Endothelial cell of umbilical vein (primary cell): ENCODE measurements around the gene KAT6B. TPM values are rescaled to one million over a fixed set of nuclear protein-coding genes. Genes with fewer than 3 reads are reported as not detected.

Source experiments
- BruUV-seq: library from RNA; stranded (reverse); fragments of 400-500 nt; replicated peaks from 2 replicates; lab custom pipeline; 2021; lab: Mats Ljungman, UMichigan
- CTCF ChIA-PET: fragments of 300-600, 350-600 bp; sonication (Branson Sonifier 250); formaldehyde crosslinking; loops from one replicate; lab custom pipeline; 2021; ENCODE audit warnings: antibody characterized with exemption, inconsistent platforms; lab: Charles Lee
- POLR2A ChIA-PET: fragments of 300-600, 350-600 bp; sonication (Branson Sonifier 250); formaldehyde crosslinking; loops from one replicate; lab custom pipeline; 2021; ENCODE audit warnings: antibody characterized with exemption, inconsistent platforms; lab: Charles Lee
- DNase-seq: peaks from one replicate; pipeline ENCODE4 v3.0.0-alpha.2; 2011; ENCODE audit warnings: low read depth, low spot score
- FAIRE-seq: peaks from 2 replicates; lab custom pipeline; 2011; peaks lifted over from hg19 to GRCh38; lab: Jason Lieb, UNC
- H2AFZ ChIP-seq: 2 replicates; pipeline ENCODE4 v1.6.0; 2012; ENCODE audit warnings: low read depth, low read length, control low read depth, inconsistent platforms
- H3K27ac ChIP-seq: 2 replicates; pipeline ENCODE4 v1.5.1; 2011; ENCODE audit warnings: low read depth, mild to moderate bottlenecking, control low read depth, low read length, moderate library complexity; ENCODE audit not compliant: insufficient read depth
- H3K27me3 ChIP-seq, 2 experiments: 2 replicates each; pipeline versions ENCODE4 v1.6.0 to v1.6.1; 2011; ENCODE audit warnings: low read length in 2 of 2, mixed read lengths in 1 of 2; ENCODE audit not compliant: control insufficient read depth in 2 of 2, insufficient read depth in 2 of 2
- H3K36me3 ChIP-seq, 2 experiments: 2 replicates in 1 of 2; 3 replicates in 1 of 2; pipeline ENCODE4 v1.5.1; 2011; ENCODE audit warnings: low read length in 2 of 2, mild to moderate bottlenecking in 1 of 2, moderate library complexity in 1 of 2; ENCODE audit not compliant: control insufficient read depth in 2 of 2, insufficient read depth in 2 of 2; ENCODE audit errors: extremely low read depth in 1 of 2
- H3K4me1 ChIP-seq: 3 replicates; pipeline ENCODE4 v1.5.1; 2011; ENCODE audit warnings: mild to moderate bottlenecking, low read length; ENCODE audit not compliant: control insufficient read depth, insufficient read depth; ENCODE audit errors: extremely low read depth
- H3K4me2 ChIP-seq: 2 replicates; pipeline ENCODE4 v1.6.1; 2011; ENCODE audit warnings: low read length, control low read depth, mixed read lengths; ENCODE audit not compliant: insufficient read depth
- H3K4me3 ChIP-seq, 3 experiments: fragments of 200-600 bp in 1 of 3; sonication (generic), shearing (Covaris generic) in 1 of 3; replicated peaks in 1 of 3; 2 replicates each; pipeline ENCODE4 v1.5.1; 2011 to 2016; ENCODE audit warnings: control low read depth in 3 of 3, low read length in 3 of 3, mild to moderate bottlenecking in 2 of 3, inconsistent platforms in 1 of 3, low read depth in 1 of 3, moderate library complexity in 1 of 3; ENCODE audit not compliant: insufficient read depth in 1 of 3
- H3K79me2 ChIP-seq: 2 replicates; pipeline ENCODE4 v1.6.0; 2012; ENCODE audit warnings: low read length, inconsistent platforms; ENCODE audit not compliant: control insufficient read depth, insufficient read depth
- H3K9ac ChIP-seq: replicated peaks from 2 replicates; pipeline ENCODE3; 2011; ENCODE audit warnings: low read length, control low read depth; ENCODE audit not compliant: insufficient read depth; ENCODE audit errors: extremely low read depth
- H3K9me1 ChIP-seq: replicated peaks from 3 replicates; pipeline ENCODE4 v1.6.0; 2011; ENCODE audit warnings: mild to moderate bottlenecking, low read length; ENCODE audit not compliant: control insufficient read depth, insufficient read depth; ENCODE audit errors: extremely low read depth
- H3K9me3 ChIP-seq: replicated peaks from 2 replicates; pipeline ENCODE4 v1.5.1; 2012; ENCODE audit warnings: low read length, inconsistent platforms; ENCODE audit not compliant: control insufficient read depth, insufficient read depth
- H4K20me1 ChIP-seq: replicated peaks from 2 replicates; pipeline ENCODE3; 2011; ENCODE audit warnings: mild to moderate bottlenecking, low read length; ENCODE audit not compliant: control insufficient read depth, insufficient read depth; ENCODE audit errors: extremely low read depth
- CTCF ChIP-seq, 2 donors: IDR thresholded peaks; 1 replicate in 1 of 2; 2 replicates in 1 of 2; pipeline ENCODE4 v1.5.1; 2011; ENCODE audit warnings: low read length in 2 of 2, mild to moderate bottlenecking in 2 of 2, moderate library complexity in 2 of 2, control low read depth in 1 of 2, inconsistent platforms in 1 of 2, low read depth in 1 of 2; ENCODE audit not compliant: insufficient read depth in 1 of 2; ENCODE audit errors: extremely low read depth in 1 of 2
- EZH2 ChIP-seq: IDR thresholded peaks from 2 replicates; pipeline ENCODE4 v1.6.1; 2012; ENCODE audit warnings: borderline replicate concordance, low read depth, mild to moderate bottlenecking, moderate library complexity, low read length, inconsistent platforms; ENCODE audit not compliant: severe bottlenecking
- FOS ChIP-seq: IDR thresholded peaks from 2 replicates; pipeline ENCODE4 v1.6.1; 2011; ENCODE audit warnings: mild to moderate bottlenecking, low read length, moderate library complexity, borderline replicate concordance; ENCODE audit not compliant: insufficient read depth
- GATA2 ChIP-seq: IDR thresholded peaks from 2 replicates; pipeline ENCODE4 v1.7.0; 2011; ENCODE audit warnings: low read depth, mild to moderate bottlenecking, moderate library complexity, mixed read lengths, low read length; ENCODE audit not compliant: insufficient read length, insufficient read depth
- JUN ChIP-seq: IDR thresholded peaks from 2 replicates; pipeline ENCODE4 v1.6.1; 2011; ENCODE audit warnings: borderline replicate concordance, low read depth; ENCODE audit not compliant: insufficient read length, insufficient read depth
- MAX ChIP-seq: IDR thresholded peaks from 2 replicates; pipeline ENCODE4 v1.6.1; 2011; ENCODE audit not compliant: insufficient read depth, insufficient read length
- MYC ChIP-seq: IDR thresholded peaks from one replicate; pipeline ENCODE4 v1.6.1; 2011; ENCODE audit warnings: mild to moderate bottlenecking, low read depth, low read length
- POLR2A ChIP-seq: IDR thresholded peaks from 2 replicates; pipeline ENCODE4 v1.6.1; 2012; ENCODE audit warnings: low read depth, mild to moderate bottlenecking, control low read depth, low read length
- POLR2AphosphoS5 ChIP-seq: IDR thresholded peaks from 2 replicates; pipeline ENCODE4 v1.6.1; 2012; ENCODE audit warnings: low read depth, mild to moderate bottlenecking, control low read depth, low read length, moderate library complexity; ENCODE audit not compliant: insufficient read depth
- dilution Hi-C: fragments of 300-500 bp; cut with MboI; formaldehyde crosslinking; loops from one replicate; pipeline ENCODE4 v1.15.0; 2019; ENCODE audit warnings: low sequenced_read_pairs; ENCODE audit not compliant: extremely low pct_ligation_motif_present
- intact Hi-C: fragments of 100-400 bp; cut with micrococcal nuclease; formaldehyde crosslinking; loops from one replicate; pipeline ENCODE4 v1.10.0; 2022
- polyA plus RNA-seq, 4 experiments: library from polyadenylated mRNA; depleted of rRNA in 3 of 4; stranded (reverse) in 3 of 4; unstranded in 1 of 4; fragments of >200 nt; gene quantifications; 2 replicates each; pipeline versions ENCODE4 v1.2.1 to v1.2.3, GENCODE V29; 2011 to 2012; ENCODE audit warnings: missing spikeins in 1 of 4
- total RNA-seq: library from RNA; stranded (reverse); gene quantifications from 2 replicates; pipeline ENCODE4 v1.2.3, GENCODE V29; 2021

Gene KAT6B
- total and polyA plus RNA-seq, 2 donors (not counting 3 experiments of a cell fraction or from before 2014, with no cell fraction given), result 4.5 to 17.0 TPM

- Histone ChIP-seq H3K9me3 (no peaks in the 10 kb centered on the region), H3K27ac (no peak overlapping the region), H3K4me1 (no peaks in the 10 kb centered on the region), H3K4me2 (no peak overlapping the region), H4K20me1 (no peaks in the 10 kb centered on the region), H3K79me2 (no peaks in the 10 kb centered on the region), H3K36me3 (no peaks in the 10 kb centered on the region), H2AFZ (no peak overlapping the region), H3K27me3 (no peaks in the 10 kb centered on the region), H3K9me1 (no peaks in the 10 kb centered on the region), H3K9ac (no peak overlapping the region), H3K4me3 (no peak overlapping the region)
- CTCF ChIA-PET, result interaction anchor here (0.6 kb wide), 1 partner anchor 285 kb away, joined by 3 read pairs; no protein-coding TSS in a partner anchor
- FAIRE-seq (no peak), DNase-seq (no peak)
- intact Hi-C loops (no loop called here), dilution Hi-C loops (no loop called here)
- BruUV-seq, result no TSS peak
- TF ChIP-seq POLR2A, result no peak
- no peak for TF ChIP-seq POLR2AphosphoS5
- TF ChIP-seq GATA2, result no peak
- TF ChIP-seq MYC, result no peak
- no peak for TF ChIP-seq MAX
- TF ChIP-seq CTCF (IDR thresholded peaks at IDR 0.05; ENCODE audit: extremely low read depth in 1 of 2, insufficient read depth in 1 of 2, low read depth in 1 of 2, low read length in 2 of 2), result no peak
- no peak for TF ChIP-seq FOS
- no peak for TF ChIP-seq EZH2
- TF ChIP-seq JUN, result no peak
- POLR2A ChIA-PET, result no interaction called here
These were observed 188.3 kb downstream of the KAT6B start for GRCh38 chr10:75014516-75015230.
